ENCODE results near the gene SLC43A3. TPM values are rescaled to one million over a fixed set of nuclear protein-coding genes. Genes with fewer than 3 reads are reported as not detected.
"Not testable (repeated sequence)": the region's sequence is repeated elsewhere in the genome, so short reads cannot be mapped to it uniquely, and the experiment has no call there.

The SLC43A3 gene
- total RNA-seq, 1 donor from 2014 or later, result 53.5 TPM

DNA sequence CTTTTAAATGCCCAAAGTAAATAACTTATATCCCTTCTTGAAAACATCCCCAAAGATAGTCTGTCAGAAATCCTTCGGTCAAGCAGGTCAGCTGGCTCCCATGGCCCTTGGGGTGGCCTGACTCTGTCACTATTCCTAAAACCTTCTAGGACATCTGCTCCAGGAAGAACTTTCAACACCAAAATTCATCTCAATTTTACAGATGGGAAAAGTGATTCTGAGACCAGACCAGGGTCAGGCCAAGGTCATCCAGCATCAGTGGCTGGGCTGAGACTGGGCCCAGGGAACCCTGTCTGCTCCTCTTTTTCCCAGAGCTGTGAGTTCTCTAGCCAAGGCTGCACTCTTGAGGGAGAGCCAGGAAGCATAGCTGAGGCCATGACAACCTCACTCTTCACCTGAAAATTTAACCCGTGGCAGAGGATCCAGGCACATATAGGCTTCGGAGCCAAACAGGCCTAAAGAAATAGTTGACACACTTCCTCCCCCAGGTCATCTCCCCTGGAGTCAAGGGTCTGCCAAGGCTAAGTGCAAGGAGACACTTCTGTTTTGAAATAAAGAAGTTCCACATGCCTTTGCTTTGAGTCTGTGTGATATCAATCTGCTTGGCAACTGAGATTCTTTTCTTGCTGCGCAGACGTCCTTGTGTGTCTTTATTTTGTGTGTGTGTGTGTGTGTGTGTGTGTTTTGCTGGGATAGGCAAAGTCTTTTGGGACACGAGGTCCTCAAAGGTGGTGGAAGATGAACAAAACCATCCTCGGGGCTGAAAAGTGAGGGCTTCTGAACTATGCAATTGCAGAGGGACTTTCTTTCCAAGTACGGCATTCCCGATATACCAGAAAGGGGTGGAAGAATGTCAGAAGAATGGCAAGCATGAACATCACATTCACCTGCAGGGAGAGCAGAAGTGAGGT lies 19.7 kb downstream of the SLC43A3 start:
- intact Hi-C loops (cut with DNase I), result no loop called here
- peaks cover 0 to 57% of the 10 kb centered on the region in 2 donors for H3K36me3 ChIP-seq
- H3K27me3 ChIP-seq, result no peaks in the 10 kb centered on the region
- no peaks in the 10 kb centered on the region for H3K9me3 ChIP-seq
- DNase-seq (ENCODE audit: extremely low spot score in 2 of 2), result no peak
- peaks cover 28% of the 10 kb centered on the region for H3K4me1 ChIP-seq
- H3K4me3 ChIP-seq, result no peak overlapping the region
- TF ChIP-seq POLR2AphosphoS5 (IDR thresholded peaks at IDR 0.05; ENCODE audit: insufficient read depth in 1 of 2, low read depth in 1 of 2), result no peak
- TF ChIP-seq, protein P1, sequence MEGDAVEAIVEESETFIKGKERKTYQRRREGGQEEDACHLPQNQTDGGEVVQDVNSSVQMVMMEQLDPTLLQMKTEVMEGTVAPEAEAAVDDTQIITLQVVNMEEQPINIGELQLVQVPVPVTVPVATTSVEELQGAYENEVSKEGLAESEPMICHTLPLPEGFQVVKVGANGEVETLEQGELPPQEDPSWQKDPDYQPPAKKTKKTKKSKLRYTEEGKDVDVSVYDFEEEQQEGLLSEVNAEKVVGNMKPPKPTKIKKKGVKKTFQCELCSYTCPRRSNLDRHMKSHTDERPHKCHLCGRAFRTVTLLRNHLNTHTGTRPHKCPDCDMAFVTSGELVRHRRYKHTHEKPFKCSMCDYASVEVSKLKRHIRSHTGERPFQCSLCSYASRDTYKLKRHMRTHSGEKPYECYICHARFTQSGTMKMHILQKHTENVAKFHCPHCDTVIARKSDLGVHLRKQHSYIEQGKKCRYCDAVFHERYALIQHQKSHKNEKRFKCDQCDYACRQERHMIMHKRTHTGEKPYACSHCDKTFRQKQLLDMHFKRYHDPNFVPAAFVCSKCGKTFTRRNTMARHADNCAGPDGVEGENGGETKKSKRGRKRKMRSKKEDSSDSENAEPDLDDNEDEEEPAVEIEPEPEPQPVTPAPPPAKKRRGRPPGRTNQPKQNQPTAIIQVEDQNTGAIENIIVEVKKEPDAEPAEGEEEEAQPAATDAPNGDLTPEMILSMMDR (IDR thresholded peaks at IDR 0.05), result no peak
- TF ChIP-seq POLR2A (IDR thresholded peaks at IDR 0.05), result no peak
- no peak overlapping the region for H3K27ac ChIP-seq

DNA sequence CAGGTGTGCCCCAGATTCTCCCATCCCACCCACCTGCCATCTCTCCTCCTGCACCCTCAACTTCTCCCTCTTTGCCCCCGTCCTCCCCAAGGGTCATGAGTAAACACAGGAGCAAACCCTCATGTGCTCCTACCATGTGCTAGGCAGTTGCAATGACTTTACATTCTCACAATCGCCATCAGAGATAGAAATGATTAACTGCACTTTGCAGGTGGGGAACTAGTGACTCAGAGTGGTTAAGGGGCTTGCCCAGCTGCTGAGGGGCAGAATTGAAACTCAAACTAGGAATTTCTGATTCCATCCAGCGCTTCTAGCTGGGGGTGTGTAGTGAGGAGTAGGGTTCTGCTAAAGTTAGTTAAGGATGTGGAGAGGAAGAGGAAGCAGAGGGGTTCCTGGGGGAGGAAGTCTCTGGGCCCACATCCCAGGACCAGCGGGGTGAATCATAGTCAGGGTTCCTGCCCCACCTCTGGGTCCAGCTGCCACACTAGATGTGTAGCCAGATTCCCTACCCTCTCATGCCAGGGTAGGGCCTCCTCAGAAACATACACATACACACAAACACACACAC lies 20.5 kb downstream of the SLC43A3 start:
- TF ChIP-seq POLR2AphosphoS5 (IDR thresholded peaks at IDR 0.05; ENCODE audit: insufficient read depth in 1 of 2, low read depth in 1 of 2), result no peak
- TF ChIP-seq, protein P1 (IDR thresholded peaks at IDR 0.05), result no peak
- TF ChIP-seq POLR2A (IDR thresholded peaks at IDR 0.05), result no peak
- DNase-seq (ENCODE audit: extremely low spot score in 2 of 2), result no peak
- Histone ChIP-seq H3K27ac (no peak overlapping the region), H3K9me3 (no peaks in the 10 kb centered on the region), H3K4me1 (peaks cover 28% of the 10 kb centered on the region), H3K27me3 (no peaks in the 10 kb centered on the region), H3K36me3 (peaks cover 0 to 54% of the 10 kb centered on the region in 2 donors), H3K4me3 (no peak overlapping the region)
- intact Hi-C loops (cut with DNase I), result no loop called here

DNA sequence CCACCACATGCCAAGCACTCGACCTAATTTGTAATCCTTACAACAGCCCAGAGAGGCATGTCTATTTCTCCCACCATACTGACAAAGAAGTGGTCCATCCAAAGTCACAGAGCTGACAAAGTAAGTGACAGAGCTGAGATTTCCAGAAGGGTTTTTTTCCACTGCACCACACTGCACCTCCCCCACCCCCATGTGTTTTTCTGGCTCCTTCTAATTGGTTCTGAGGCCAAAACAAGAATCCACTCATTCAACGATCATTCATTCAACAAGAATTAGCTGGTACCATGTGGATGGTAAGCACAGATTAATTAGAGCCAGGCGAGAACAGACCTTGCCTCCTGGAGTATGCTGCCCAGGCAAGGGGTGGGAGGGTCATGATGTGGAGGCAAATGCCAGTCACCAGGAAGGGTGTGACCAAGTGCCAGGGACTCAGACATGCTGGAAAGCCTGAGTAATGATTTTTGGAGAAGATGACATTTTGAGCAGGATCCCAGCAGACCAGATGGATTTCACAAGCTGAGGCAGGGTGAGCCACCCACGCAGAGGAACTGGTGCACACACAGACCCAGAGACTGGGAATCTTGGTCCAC lies 21.6 kb downstream of the SLC43A3 start:
- Histone ChIP-seq H3K27me3 (no peaks in the 10 kb centered on the region), H3K9me3 (no peaks in the 10 kb centered on the region), H3K27ac (no peak overlapping the region), H3K4me3 (no peak overlapping the region), H3K36me3 (peaks cover 0 to 44% of the 10 kb centered on the region in 2 donors), H3K4me1 (peaks cover 28% of the 10 kb centered on the region)
- TF ChIP-seq POLR2A (IDR thresholded peaks at IDR 0.05) (no peak), POLR2AphosphoS5 (IDR thresholded peaks at IDR 0.05; ENCODE audit: insufficient read depth in 1 of 2, low read depth in 1 of 2) (no peak)
- TF ChIP-seq, protein P1 (IDR thresholded peaks at IDR 0.05), result no peak
- intact Hi-C loops (cut with DNase I), result no loop called here
- DNase-seq (ENCODE audit: extremely low spot score in 2 of 2), result no peak

DNA sequence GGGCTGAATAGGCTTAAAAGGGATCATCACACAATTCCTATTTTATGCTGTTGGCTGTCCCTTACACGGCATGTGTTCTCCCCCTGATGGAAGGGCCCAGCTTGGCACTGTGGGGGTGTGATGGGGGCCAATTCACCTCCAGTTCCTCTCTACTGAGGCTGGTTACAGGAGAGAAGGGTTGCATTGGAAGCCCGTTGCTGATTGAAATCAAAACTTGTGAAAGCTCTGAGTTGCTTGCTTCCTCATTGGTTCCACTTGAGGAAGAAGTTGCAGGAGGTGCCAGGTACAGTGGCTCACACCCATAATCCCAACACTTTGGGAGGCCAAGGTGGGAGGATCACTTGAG lies 23.1 kb downstream of the SLC43A3 start:
- Histone ChIP-seq H3K27ac (no peak overlapping the region), H3K4me1 (peaks cover 28% of the 10 kb centered on the region)
- TF ChIP-seq, protein P1 (IDR thresholded peaks at IDR 0.05), result no peak
- TF ChIP-seq POLR2A (IDR thresholded peaks at IDR 0.05) (no peak), POLR2AphosphoS5 (IDR thresholded peaks at IDR 0.05; ENCODE audit: insufficient read depth in 1 of 2, low read depth in 1 of 2) (no peak)

DNA sequence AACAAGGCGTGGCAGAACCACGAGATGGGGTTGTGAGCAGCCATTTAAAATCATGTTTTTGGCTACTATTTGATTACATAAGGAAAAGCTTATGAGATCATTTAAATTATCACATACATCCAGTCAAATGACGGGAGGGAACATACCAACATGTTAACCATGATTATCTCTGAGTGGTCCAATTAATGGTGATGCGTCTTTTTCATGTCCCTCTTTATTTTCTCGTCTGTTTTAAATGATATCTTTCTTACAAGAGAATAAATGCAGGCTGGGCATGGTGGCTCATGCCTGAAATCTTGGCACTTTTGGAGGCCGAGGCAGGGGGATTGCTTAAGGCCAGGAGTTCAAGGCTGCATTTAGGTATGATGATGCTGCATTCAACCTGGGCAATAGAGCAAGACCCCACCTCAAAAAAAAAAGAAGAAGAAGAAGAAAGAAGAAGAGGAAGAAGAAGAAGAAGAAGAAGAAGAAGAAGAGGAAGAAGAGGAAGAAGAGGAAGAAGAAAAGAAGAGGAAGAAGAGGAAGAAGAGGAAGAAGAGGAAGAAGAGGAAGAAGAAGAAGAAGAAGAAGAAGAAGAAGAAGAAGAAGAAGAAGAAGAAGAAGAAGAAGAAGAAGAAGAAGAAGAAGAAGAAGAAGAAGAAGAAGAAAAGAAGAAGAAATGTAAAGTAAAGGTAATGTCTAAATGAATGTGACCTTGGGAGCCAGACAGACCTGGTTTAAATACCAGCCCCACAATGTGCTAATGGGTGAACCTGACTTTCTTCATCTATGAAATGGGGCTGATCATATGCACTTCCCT lies 23.7 kb downstream of the SLC43A3 start:
- H3K4me3 ChIP-seq; H3K27ac ChIP-seq; H3K27me3 ChIP-seq; DNase-seq (ENCODE audit: extremely low spot score in 2 of 2); H3K9me3 ChIP-seq; intact Hi-C loops (cut with DNase I): not testable (repeated sequence)
- H3K36me3 ChIP-seq, result peaks cover 0 to 22% of the 10 kb centered on the region in 2 donors
- H3K4me1 ChIP-seq, result peaks cover 28% of the 10 kb centered on the region

More for the DNA sequence above, 23.1 kb downstream of the SLC43A3 start:
- Histone ChIP-seq H3K4me3 (no peak overlapping the region), H3K27me3 (no peaks in the 10 kb centered on the region), H3K9me3 (no peaks in the 10 kb centered on the region), H3K36me3 (peaks cover 0 to 28% of the 10 kb centered on the region in 2 donors)
- intact Hi-C loops (cut with DNase I), result no loop called here
- no peak for DNase-seq (ENCODE audit: extremely low spot score in 2 of 2)

All from vagina (tissue), 2 donors.